Measurements from ENCODE around the gene EIF2B2. TPM values are rescaled to one million over a fixed set of nuclear protein-coding genes. Genes with fewer than 3 reads are reported as not detected.
A peak's percentile ranks its signal among the peaks of the same experiment; 100 is the strongest.

Gene EIF2B2
- total RNA-seq, 4 donors from 2014 or later, result 42.9 to 55.4 (median 51.1) TPM

- DNase-seq, result no peak
- H3K9me3 ChIP-seq, result peaks cover 0 to 3% of the 10 kb centered on the region in 2 donors
- in situ Hi-C loops (cut with MboI; ENCODE audit: low pct_ligation_motif_present in 1 of 4, low pct_unique_long_range_greater_than_20kb in 1 of 4, low sequenced_read_pairs in 3 of 4) (no loop called here), intact Hi-C loops (cut with DNase I; ENCODE audit: low total_unique reads) (no loop called here)
- no peak overlapping the region for H3K4me3 ChIP-seq
- H3K27ac ChIP-seq, result no peak overlapping the region
- peaks cover 5 to 24% (median 19%) of the 10 kb centered on the region in 4 donors for H3K4me1 ChIP-seq
- 91% methylated on average over 2 of the region's 2 CpGs; no CpG with 5 or more reads in 1 of the 2 donors for WGBS, 2 donors (ENCODE audit: low coverage in 1 of 2)
- peaks cover 0 to 7% (median 2%) of the 10 kb centered on the region in 4 donors for H3K36me3 ChIP-seq
- no peak for TF ChIP-seq POLR2AphosphoS5 (IDR thresholded peaks at IDR 0.05)
- no peak for TF ChIP-seq CTCF (IDR thresholded peaks at IDR 0.05)
- no peak for TF ChIP-seq EP300 (IDR thresholded peaks at IDR 0.05; ENCODE audit: low read depth)
- no peak for TF ChIP-seq POLR2A (IDR thresholded peaks at IDR 0.05)
- H3K27me3 ChIP-seq, result no peaks in the 10 kb centered on the region
Observed at GRCh38 chr14:75001261-75001660, 1.5 kb upstream of the EIF2B2 start.

DNA sequence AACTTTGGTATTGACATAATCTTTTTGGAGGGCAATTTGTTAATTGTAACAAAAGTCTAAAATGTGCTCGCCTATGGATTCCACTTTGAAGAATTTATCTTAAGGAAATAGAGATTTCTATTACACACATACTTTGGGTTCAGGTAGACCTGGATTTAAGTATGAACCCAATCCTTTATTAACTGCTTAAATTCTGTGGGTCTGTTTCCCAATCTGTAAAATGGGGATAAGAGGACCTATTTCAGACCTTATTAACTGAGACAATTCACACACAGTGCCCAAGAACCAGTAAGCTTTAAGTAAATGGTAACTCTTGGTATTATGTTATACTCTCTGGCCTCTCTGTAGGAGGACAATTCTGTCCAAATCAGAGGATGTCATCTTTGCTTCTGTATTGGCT lies 822 bp upstream of the EIF2B2 start:
- in situ Hi-C loops (cut with MboI; ENCODE audit: low pct_ligation_motif_present in 1 of 4, low pct_unique_long_range_greater_than_20kb in 1 of 4, low sequenced_read_pairs in 3 of 4) (no loop called here), intact Hi-C loops (cut with DNase I; ENCODE audit: low total_unique reads) (no loop called here)
- Histone ChIP-seq H3K36me3 (peaks cover 0 to 12% (median 5%) of the 10 kb centered on the region in 4 donors), H3K27me3 (no peaks in the 10 kb centered on the region), H3K4me1 (peaks cover 5 to 24% (median 19%) of the 10 kb centered on the region in 4 donors), H3K27ac (peak overlapping the region; percentile 82 to 90 (median 87)), H3K9me3 (no peaks in the 10 kb centered on the region), H3K4me3 (peak overlapping the region in 3 of 4 donors; percentile 60 to 81 (median 76))
- no peak for DNase-seq
- 89 to 97% methylated on average over 1 of the region's 1 CpG for WGBS, 2 donors (ENCODE audit: low coverage in 1 of 2)
- no peak for TF ChIP-seq EP300 (IDR thresholded peaks at IDR 0.05; ENCODE audit: low read depth)
- TF ChIP-seq CTCF (IDR thresholded peaks at IDR 0.05), result no peak
- TF ChIP-seq POLR2AphosphoS5 (IDR thresholded peaks at IDR 0.05), result no peak
- TF ChIP-seq POLR2A (IDR thresholded peaks at IDR 0.05), result no peak

GRCh38 chr14:75003250-75004027 lies 718 bp downstream of the EIF2B2 start:
- H3K4me3 ChIP-seq, result peak overlapping the region; percentile 60 to 81 (median 70)
- 9 to 36% methylated on average over 1 to 18 of the region's 18 CpGs for WGBS, 2 donors (ENCODE audit: low coverage in 1 of 2)
- intact Hi-C loops (cut with DNase I; ENCODE audit: low total_unique reads) (no loop called here), in situ Hi-C loops (cut with MboI; ENCODE audit: low pct_ligation_motif_present in 1 of 4, low pct_unique_long_range_greater_than_20kb in 1 of 4, low sequenced_read_pairs in 3 of 4) (no loop called here)
- TF ChIP-seq POLR2A (IDR thresholded peaks at IDR 0.05), result no peak
- TF ChIP-seq CTCF (IDR thresholded peaks at IDR 0.05), result no peak
- no peak for TF ChIP-seq EP300 (IDR thresholded peaks at IDR 0.05; ENCODE audit: low read depth)
- TF ChIP-seq POLR2AphosphoS5 (IDR thresholded peaks at IDR 0.05), result no peak
- peaks cover 5 to 24% (median 19%) of the 10 kb centered on the region in 4 donors for H3K4me1 ChIP-seq
- peak; percentile 18 for DNase-seq
- H3K27ac ChIP-seq, result peak overlapping the region; percentile 82 to 90 (median 87)
- peaks cover 0 to 25% (median 8%) of the 10 kb centered on the region in 4 donors for H3K36me3 ChIP-seq
- no peaks in the 10 kb centered on the region for H3K9me3 ChIP-seq
- H3K27me3 ChIP-seq, result no peaks in the 10 kb centered on the region

DNA sequence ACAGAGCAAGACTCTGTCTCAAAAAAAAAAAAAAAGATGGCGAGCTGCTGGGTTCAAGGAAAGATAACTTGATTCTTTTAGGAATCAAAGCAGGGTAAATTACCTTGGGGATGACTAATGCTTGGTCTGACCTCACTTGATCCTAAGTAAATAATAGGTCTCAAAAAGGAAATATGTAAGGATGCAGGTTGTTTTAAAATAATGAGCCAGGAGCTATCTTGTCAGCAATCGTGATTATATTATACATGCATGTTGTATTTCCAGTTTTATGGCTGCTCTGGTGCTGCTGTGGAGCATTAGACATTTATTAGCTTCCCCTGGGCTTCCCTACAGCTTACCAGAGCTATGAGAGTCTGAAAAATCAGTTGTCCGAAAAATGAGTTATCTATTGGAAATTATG lies 2.6 kb downstream of the EIF2B2 start:
- peaks cover 0 to 40% (median 13%) of the 10 kb centered on the region in 4 donors for H3K36me3 ChIP-seq
- intact Hi-C loops (cut with DNase I; ENCODE audit: low total_unique reads), result no loop called here
- in situ Hi-C loops (cut with MboI; ENCODE audit: low pct_ligation_motif_present in 1 of 4, low pct_unique_long_range_greater_than_20kb in 1 of 4, low sequenced_read_pairs in 3 of 4), result no loop called here

More for the DNA sequence above, 2.6 kb downstream of the EIF2B2 start:
- no peak for TF ChIP-seq POLR2AphosphoS5 (IDR thresholded peaks at IDR 0.05)
- TF ChIP-seq EP300 (IDR thresholded peaks at IDR 0.05; ENCODE audit: low read depth), result no peak
- no peak for TF ChIP-seq CTCF (IDR thresholded peaks at IDR 0.05)
- TF ChIP-seq POLR2A (IDR thresholded peaks at IDR 0.05), result no peak
- Histone ChIP-seq H3K27ac (no peak overlapping the region), H3K4me3 (no peak overlapping the region), H3K4me1 (peaks cover 5 to 24% (median 19%) of the 10 kb centered on the region in 4 donors), H3K27me3 (no peaks in the 10 kb centered on the region), H3K9me3 (no peaks in the 10 kb centered on the region)
- WGBS, 2 donors (ENCODE audit: low coverage in 1 of 2), result 87 to 88% methylated on average over 2 to 3 of the region's 3 CpGs
- no peak for DNase-seq
